GM18519 (cell line): ENCODE data around the gene CCDC57.

ENCODE experiments used
- ATAC-seq: cut with Tn5 transposase; IDR thresholded peaks from one replicate; pipeline ENCODE4 v1.9.1; 2021; ENCODE audit warnings: mild to moderate bottlenecking, moderate library complexity; ENCODE audit not compliant: unreplicated experiment, low FRiP score

The CCDC57 gene

DNA sequence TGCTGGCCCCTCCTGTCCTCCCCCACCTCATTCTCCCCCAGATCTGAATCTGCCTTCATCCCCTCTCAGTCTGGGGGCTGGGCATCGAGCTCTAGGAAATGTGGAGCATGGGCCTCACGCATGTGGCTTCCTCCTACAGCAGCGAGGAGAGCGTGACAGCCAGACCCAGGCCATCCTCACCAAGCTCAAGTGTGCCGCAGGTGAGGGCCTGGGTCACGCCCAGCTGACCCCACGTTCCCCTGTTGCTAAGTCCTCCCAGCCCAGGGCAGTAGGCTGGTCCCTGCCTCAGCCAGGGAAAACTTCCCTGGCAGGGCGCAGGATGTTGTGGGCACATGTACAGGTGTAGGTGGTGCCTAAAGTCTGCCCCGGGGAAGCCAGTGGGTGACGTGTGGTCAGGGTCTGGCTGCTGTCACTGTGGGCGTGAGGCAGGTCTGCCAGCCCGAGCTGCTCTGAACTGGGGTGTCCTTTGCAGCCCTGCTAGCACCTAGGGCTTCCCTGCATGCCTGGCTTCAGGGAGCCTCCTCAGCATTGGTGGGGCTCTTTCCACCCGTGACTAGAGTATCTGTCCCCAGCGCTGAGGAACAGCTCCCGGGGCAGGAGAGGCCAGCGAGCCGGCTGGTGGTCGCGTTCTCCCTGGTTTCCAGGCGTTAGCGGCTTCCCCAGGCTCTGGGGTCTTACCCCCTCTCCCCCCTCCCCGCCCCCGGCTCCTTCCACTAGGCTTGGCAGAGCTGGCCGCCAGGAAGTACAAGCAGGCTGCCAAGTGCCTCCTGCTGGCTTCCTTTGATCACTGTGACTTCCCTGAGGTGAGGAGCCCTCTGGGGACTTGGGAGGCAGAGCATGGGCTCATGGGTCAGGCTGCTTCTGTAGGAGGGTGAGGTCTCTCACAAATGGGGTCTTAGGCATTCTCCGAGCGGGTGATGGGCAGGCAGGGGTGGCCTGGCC is 157.3 kb downstream of the CCDC57 start:
- ATAC-seq = no peak

DNA sequence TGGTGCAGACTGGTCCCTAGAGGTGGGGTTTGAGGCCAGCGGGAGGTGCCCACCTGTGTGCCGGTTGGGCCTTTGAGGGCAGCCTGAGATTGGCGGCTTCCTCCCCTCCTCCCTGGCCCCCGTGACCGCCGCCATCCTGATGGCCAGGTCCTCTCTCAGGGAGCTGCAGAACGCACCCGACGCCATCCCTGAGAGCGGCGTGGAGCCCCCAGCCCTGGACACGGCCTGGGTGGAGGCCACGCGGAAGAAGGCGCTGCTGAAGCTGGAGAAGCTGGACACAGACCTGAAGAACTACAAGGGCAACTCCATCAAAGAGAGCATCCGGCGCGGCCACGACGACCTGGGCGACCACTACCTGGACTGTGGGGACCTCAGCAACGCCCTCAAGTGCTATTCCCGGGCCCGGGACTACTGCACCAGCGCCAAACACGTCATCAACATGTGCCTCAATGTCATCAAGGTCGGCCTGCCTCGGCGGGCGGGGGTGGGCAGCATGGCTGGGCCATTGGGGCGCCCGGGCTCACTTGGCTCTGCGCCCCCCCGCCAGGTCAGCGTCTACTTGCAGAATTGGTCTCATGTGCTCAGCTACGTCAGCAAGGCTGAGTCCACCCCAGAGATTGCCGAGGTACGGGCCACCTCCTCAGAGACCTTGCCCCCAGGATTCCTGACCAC is 158.2 kb downstream of the CCDC57 start:
- ATAC-seq = no peak

DNA sequence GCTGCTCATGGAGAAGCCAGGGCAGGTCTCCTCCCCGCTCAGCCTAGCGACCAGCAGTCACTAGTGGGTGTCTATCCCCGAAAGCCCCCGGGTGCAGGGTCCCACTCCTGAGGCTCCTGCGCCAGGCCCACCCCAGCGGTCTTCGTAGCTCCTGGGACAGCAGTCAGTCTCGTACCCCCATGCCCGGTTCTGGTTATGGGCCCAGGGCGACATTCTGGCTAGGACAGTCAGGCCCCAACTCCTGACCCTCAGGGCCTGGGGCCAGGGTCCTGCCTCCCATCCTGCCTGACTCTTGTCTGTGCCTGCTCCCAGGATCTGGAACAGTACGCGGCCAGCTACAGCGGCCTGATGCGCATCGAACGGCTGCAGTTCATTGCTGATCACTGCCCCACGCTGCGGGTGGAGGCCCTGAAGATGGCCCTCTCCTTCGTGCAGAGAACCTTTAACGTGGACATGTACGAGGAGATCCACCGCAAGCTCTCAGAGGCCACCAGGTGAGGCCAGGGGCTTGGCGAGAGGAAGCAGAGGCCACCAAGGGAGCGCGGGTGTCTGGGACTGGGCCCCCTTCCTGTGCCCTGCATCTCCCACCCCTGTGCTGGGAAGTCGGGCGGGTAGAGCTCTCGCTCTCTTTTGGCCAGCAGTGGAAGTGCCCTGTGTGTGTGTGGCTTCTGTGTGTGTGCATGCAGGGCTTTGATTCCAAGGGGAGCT is 158.9 kb downstream of the CCDC57 start:
- ATAC-seq = no peak

DNA sequence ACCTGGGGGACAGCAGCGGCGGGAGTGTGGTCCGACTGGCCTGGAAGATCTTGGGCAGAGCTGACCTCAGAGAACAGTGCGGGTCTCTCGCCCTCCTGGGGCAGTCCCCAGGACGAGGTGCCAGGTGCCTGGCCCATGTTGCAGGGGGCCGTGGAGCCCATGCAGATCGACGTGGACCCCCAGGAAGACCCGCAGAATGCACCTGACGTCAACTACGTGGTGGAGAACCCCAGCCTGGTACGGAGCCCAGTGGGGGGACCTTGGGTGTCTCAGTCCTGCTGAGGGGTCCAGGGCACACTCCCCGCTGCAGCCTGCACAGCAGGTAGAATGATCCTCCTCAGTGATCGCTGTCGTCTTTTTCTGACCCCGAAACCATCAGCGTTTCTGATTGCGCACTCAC is 159.5 kb downstream of the CCDC57 start:
- ATAC-seq = no peak

DNA sequence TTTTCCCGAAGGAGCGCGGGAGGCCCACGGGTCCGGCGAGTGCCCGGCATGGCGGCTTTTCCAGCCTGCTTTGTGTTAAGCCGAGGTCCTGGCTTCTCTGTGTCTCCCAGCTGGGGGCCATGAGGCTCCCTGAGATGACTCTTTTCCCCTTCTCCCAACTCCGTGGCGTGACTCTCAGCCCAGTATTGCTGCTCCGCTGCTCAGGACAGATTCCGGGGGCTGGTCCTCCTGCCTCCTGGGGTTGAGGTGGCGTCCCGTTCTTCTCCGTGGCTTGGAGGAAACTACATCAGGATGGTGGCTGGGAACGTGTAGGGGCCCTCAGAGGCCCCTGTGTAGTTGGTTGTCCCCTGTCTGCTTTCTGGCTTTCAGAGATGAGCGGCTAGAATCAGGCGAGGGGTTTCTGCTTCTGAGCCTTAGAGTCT is 160.0 kb downstream of the CCDC57 start:
- ATAC-seq = no peak

DNA sequence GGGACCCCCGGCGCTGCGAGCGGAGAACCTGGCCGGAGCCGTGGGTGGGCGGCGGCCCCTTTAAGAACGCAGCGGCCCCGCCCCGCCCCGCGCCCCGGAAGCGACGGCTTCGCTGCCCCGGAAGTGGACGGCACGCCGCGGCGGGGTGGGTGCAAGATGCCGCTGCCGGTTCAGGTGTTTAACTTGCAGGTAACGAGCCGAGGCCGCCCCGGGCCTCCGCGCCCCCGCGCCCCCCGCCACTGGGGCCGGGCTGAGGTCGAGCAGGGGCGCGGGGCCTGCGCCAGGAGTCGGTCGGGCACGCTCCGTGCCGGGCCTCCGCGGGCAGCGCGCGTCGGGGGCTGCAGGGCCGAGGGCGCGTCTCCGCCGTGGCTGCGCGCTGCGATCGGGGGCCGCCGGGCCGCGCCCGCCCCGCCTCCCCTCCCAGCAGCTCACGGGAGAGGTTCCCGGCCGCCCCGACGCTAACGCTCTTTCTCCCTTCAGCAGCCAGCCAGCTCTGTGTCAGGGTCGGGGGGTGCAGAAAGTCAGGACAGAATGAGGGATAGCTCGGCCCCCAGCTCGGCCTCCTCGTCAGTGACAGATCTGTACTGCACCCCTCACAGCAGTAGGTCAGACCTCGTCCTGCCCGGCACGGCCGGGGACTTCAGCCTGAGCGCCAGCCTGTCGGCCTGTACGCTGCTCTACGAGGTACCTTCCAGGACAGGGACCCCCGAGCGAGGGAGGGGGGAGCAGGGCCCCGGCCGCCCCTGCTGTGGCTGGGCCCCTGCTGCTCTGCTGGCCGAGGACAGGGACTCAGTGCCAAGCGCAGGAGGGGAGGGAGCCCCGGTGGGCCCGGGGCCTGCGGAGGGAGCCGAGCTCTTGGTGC is 160.6 kb downstream of the CCDC57 start, which contains the start of the genes GPS1 and RFNG:
GPS1 (plus strand) TSS at position 123 of the 862 bp plus-strand sequence; CDS start at position 157, 34 bp downstream.
RFNG (minus strand) TSS at position 36 of the 862 bp plus-strand sequence. CDS start 45 bp downstream, outside the sequence.
- ATAC-seq = no peak
